ENCODE measurements around the gene DGUOK.

DNA sequence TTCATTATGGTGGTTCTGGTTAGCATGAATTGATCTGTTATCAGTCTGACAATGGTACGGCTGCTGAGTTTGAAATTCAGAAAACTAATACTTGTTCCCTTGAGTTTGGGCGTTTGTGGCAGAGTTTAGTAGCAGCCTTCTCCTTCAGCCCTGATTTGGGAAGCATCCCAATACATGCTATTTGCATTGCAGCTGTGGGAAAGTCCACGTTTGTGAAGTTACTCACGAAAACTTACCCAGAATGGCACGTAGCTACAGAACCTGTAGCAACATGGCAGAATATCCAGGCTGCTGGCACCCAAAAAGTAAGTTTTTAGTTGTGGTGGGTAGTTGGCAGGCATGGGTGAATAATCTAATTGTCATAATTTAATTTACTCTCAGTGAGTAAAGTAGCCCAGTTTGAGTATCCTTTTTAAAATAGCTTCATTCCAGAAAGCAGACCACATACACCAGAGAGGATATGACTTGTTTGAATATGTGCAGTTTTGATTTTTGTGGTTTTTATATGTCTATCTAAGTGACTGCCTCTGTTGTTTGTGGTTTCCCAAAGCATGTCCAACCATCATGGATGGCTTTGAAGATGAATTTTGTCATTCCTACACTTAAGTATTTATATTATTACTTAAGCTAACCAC lies 12.2 kb downstream of the DGUOK start:
- TF ChIP-seq, protein P1, sequence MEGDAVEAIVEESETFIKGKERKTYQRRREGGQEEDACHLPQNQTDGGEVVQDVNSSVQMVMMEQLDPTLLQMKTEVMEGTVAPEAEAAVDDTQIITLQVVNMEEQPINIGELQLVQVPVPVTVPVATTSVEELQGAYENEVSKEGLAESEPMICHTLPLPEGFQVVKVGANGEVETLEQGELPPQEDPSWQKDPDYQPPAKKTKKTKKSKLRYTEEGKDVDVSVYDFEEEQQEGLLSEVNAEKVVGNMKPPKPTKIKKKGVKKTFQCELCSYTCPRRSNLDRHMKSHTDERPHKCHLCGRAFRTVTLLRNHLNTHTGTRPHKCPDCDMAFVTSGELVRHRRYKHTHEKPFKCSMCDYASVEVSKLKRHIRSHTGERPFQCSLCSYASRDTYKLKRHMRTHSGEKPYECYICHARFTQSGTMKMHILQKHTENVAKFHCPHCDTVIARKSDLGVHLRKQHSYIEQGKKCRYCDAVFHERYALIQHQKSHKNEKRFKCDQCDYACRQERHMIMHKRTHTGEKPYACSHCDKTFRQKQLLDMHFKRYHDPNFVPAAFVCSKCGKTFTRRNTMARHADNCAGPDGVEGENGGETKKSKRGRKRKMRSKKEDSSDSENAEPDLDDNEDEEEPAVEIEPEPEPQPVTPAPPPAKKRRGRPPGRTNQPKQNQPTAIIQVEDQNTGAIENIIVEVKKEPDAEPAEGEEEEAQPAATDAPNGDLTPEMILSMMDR (conservative IDR thresholded peaks at IDR 0.05; ENCODE audit: low read depth, low read length), result no peak
- no peak for TF ChIP-seq CHD1 (IDR thresholded peaks at IDR 0.05; ENCODE audit: low read depth, low read length)

Measured in IMR-90 (cell line).